H9 (cell line): ENCODE data around the gene CCL21. TPM values are rescaled to one million over a fixed set of nuclear protein-coding genes. Genes with fewer than 3 reads are reported as not detected.

Experiments
- DNase-seq: peaks from one replicate; pipeline ENCODE4 v3.0.0-alpha.2; 2017
- H2AFZ ChIP-seq: one replicate; pipeline ENCODE4 v1.6.1; 2013; ENCODE audit warnings: mild to moderate bottlenecking, low read length, control low read depth, moderate library complexity
- H2AK5ac ChIP-seq: 2 replicates; pipeline ENCODE4 v1.6.1; 2013; ENCODE audit warnings: low read length, control low read depth, mixed read lengths; ENCODE audit not compliant: insufficient read length
- H2BK120ac ChIP-seq: one replicate; pipeline ENCODE4 v1.6.1; 2013; ENCODE audit warnings: low read depth, mild to moderate bottlenecking, low read length, control low read depth, inconsistent platforms; ENCODE audit not compliant: poor library complexity, severe bottlenecking
- H2BK12ac ChIP-seq: 2 replicates; pipeline ENCODE4 v1.6.1; 2013; ENCODE audit warnings: low read length, control low read depth, mixed read lengths, low read depth; ENCODE audit not compliant: insufficient read length
- H2BK15ac ChIP-seq: 2 replicates; pipeline ENCODE4 v1.6.1; 2013; ENCODE audit warnings: low read depth, low read length, control low read depth
- H2BK20ac ChIP-seq: one replicate; pipeline ENCODE4 v1.6.1; 2013; ENCODE audit warnings: low read depth, mild to moderate bottlenecking, low read length, control low read depth, inconsistent platforms; ENCODE audit not compliant: poor library complexity, severe bottlenecking
- H2BK5ac ChIP-seq: 2 replicates; pipeline ENCODE4 v1.6.1; 2013; ENCODE audit warnings: low read length, control low read depth, mixed read lengths; ENCODE audit not compliant: insufficient read length
- H3K14ac ChIP-seq: 2 replicates; pipeline ENCODE4 v1.6.1; 2013; ENCODE audit warnings: low read length, control low read depth; ENCODE audit not compliant: insufficient read depth
- H3K18ac ChIP-seq: 2 replicates; pipeline ENCODE4 v1.6.1; 2013; ENCODE audit warnings: low read depth, mild to moderate bottlenecking, mixed read lengths, low read length, control low read depth; ENCODE audit not compliant: insufficient read length
- H3K23ac ChIP-seq: 2 replicates; pipeline ENCODE4 v1.6.1; 2013; ENCODE audit warnings: low read length, control low read depth, mixed read lengths, low read depth; ENCODE audit not compliant: insufficient read length
- H3K23me2 ChIP-seq: 2 replicates; pipeline ENCODE4 v1.6.1; 2013; ENCODE audit warnings: low read depth, mild to moderate bottlenecking, mixed read lengths, low read length, control low read depth; ENCODE audit not compliant: insufficient read length, poor library complexity, severe bottlenecking
- H3K27ac ChIP-seq: 2 replicates; pipeline ENCODE4 v1.5.1; 2013; ENCODE audit warnings: low read length, control low read depth, mixed read lengths, low read depth; ENCODE audit not compliant: insufficient read length
- H3K27me3 ChIP-seq: 2 replicates; pipeline ENCODE4 v1.6.1; 2013; ENCODE audit warnings: low read length, control low read depth, inconsistent platforms; ENCODE audit not compliant: insufficient read depth
- H3K4ac ChIP-seq: 2 replicates; pipeline ENCODE4 v1.6.1; 2013; ENCODE audit warnings: low read depth, mild to moderate bottlenecking, control low read depth, inconsistent platforms, low read length, moderate library complexity
- H3K4me1 ChIP-seq: 2 replicates; pipeline ENCODE4 v1.6.1; 2013; ENCODE audit warnings: low read length, control low read depth, inconsistent platforms; ENCODE audit not compliant: insufficient read depth
- H3K4me2 ChIP-seq: 2 replicates; pipeline ENCODE4 v1.6.1; 2013; ENCODE audit warnings: low read length, control low read depth, mixed read lengths; ENCODE audit not compliant: insufficient read length, insufficient read depth
- H3K56ac ChIP-seq: 2 replicates; pipeline ENCODE4 v1.6.1; 2013; ENCODE audit warnings: low read depth, mild to moderate bottlenecking, mixed read lengths, low read length, control low read depth; ENCODE audit not compliant: insufficient read length
- H3K79me1 ChIP-seq: 2 replicates; pipeline ENCODE4 v1.6.1; 2013; ENCODE audit warnings: low read depth, mild to moderate bottlenecking, moderate library complexity, low read length, control low read depth, inconsistent platforms; ENCODE audit not compliant: insufficient read depth, poor library complexity, severe bottlenecking
- H3K79me2 ChIP-seq: 2 replicates; pipeline ENCODE4 v1.6.1; 2013; ENCODE audit warnings: low read length, control low read depth, inconsistent platforms; ENCODE audit not compliant: insufficient read depth
- H3K9ac ChIP-seq: 2 replicates; pipeline ENCODE4 v1.6.1; 2013; ENCODE audit warnings: low read length, control low read depth, mixed read lengths; ENCODE audit not compliant: insufficient read length; ENCODE audit errors: extremely low read depth
- H3K9me3 ChIP-seq: one replicate; pipeline ENCODE4 v1.6.1; 2013; ENCODE audit warnings: low read depth, low read length, inconsistent platforms; ENCODE audit not compliant: control insufficient read depth
- H3T11ph ChIP-seq: one replicate; pipeline ENCODE4 v1.6.1; 2013; ENCODE audit warnings: mild to moderate bottlenecking, low read length, control low read depth, inconsistent platforms
- H4K20me1 ChIP-seq: one replicate; pipeline ENCODE4 v1.6.1; 2013; ENCODE audit not compliant: control insufficient read depth, insufficient read length, insufficient read depth
- H4K5ac ChIP-seq: 2 replicates; pipeline ENCODE4 v1.6.1; 2013; ENCODE audit warnings: low read depth, mild to moderate bottlenecking, mixed read lengths, low read length, control low read depth; ENCODE audit not compliant: insufficient read length
- H4K8ac ChIP-seq: replicated peaks from 2 replicates; pipeline ENCODE4 v1.6.1; 2013; ENCODE audit warnings: low read length, control low read depth, mixed read lengths, low read depth; ENCODE audit not compliant: insufficient read length
- H4K91ac ChIP-seq: 2 replicates; pipeline ENCODE4 v1.6.1; 2013; ENCODE audit warnings: low read depth, mild to moderate bottlenecking, moderate library complexity, mixed read lengths, low read length, control low read depth; ENCODE audit not compliant: insufficient read length
- H3K27ac Mint-ChIP-seq, 3 experiments: 2 replicates in 2 of 3; 3 replicates in 1 of 3; pipeline ENCODE4 v1.8.0; 2020 to 2021; ENCODE audit warnings: mixed read lengths in 3 of 3, mild to moderate bottlenecking in 1 of 3, moderate library complexity in 1 of 3
- H3K27me3 Mint-ChIP-seq: 2 replicates; pipeline ENCODE4 v1.8.0; 2021; ENCODE audit warnings: low read depth, mild to moderate bottlenecking, moderate library complexity, mixed read lengths
- H3K36me3 Mint-ChIP-seq, 3 experiments: 2 replicates in 2 of 3; 3 replicates in 1 of 3; pipeline ENCODE4 v1.8.0; 2020 to 2021; ENCODE audit warnings: low read depth in 3 of 3, mixed read lengths in 3 of 3; ENCODE audit not compliant: insufficient read depth in 1 of 3
- H3K4me1 Mint-ChIP-seq, 2 experiments: 2 replicates each; pipeline ENCODE4 v1.8.0; 2020; ENCODE audit warnings: mixed read lengths in 2 of 2
- H3K4me3 Mint-ChIP-seq, 2 experiments: 2 replicates in 1 of 2; 3 replicates in 1 of 2; pipeline ENCODE4 v1.8.0; 2020 to 2021; ENCODE audit warnings: mild to moderate bottlenecking in 2 of 2, mixed read lengths in 2 of 2, moderate library complexity in 1 of 2
- H3K9me3 Mint-ChIP-seq, 2 experiments: 2 replicates in 1 of 2; 3 replicates in 1 of 2; pipeline ENCODE4 v1.8.0; 2020; ENCODE audit warnings: mild to moderate bottlenecking in 2 of 2, mixed read lengths in 2 of 2, moderate library complexity in 1 of 2
- total RNA-seq: library from RNA; stranded (reverse); gene quantifications from 2 replicates; pipeline ENCODE4 v1.2.1, GENCODE V29; 2021
- TF ChIP-seq, protein P1 (sequence below): fragments of 200-600 bp; sonication (generic); conservative IDR thresholded peaks from 3 replicates; pipeline ENCODE4 v1.8.0; 2021; ENCODE audit warnings: antibody characterized with exemption, mild to moderate bottlenecking

Gene CCL21
- total RNA-seq, 1 experiment from 2014 or later = not detected

DNA sequence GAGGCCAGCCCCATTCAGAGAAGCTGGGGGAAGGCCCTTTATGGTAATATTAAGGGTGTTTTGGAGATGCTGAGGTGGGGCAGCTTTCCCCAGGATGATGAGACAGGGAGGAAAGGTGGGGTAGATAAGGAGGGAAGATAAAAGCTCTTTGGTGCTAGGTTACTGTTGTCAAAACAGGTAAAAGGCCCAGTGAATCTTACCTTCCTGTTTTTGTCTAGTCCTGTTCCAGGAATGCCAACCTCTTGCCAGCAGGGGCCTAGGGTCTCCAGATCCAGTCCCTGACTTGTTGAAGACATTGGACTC, 46.7 kb downstream of the CCL21 start:
- no peak for DNase-seq
- Histone ChIP-seq H3K9me3 (no peaks in the 10 kb centered on the region), H3K56ac (no peak overlapping the region), H3T11ph (no peak overlapping the region), H4K8ac (no peak overlapping the region), H3K23me2 (peaks cover 13% of the 10 kb centered on the region), H3K27me3 (no peaks in the 10 kb centered on the region), H3K79me1 (no peaks in the 10 kb centered on the region), H3K4ac (no peak overlapping the region), H3K4me1 (no peaks in the 10 kb centered on the region), H3K18ac (no peak overlapping the region), H4K91ac (no peak overlapping the region), H3K14ac (no peak overlapping the region), H3K27ac (no peak overlapping the region), H3K4me2 (no peak overlapping the region), H3K9ac (no peak overlapping the region), H2BK120ac (no peak overlapping the region), H2BK5ac (no peak overlapping the region), H4K20me1 (no peaks in the 10 kb centered on the region), H2AFZ (no peak overlapping the region), H2AK5ac (no peak overlapping the region), H3K23ac (no peak overlapping the region), H4K5ac (no peak overlapping the region), H2BK20ac (no peak overlapping the region), H3K79me2 (no peaks in the 10 kb centered on the region), H2BK12ac (no peak overlapping the region), H2BK15ac (no peak overlapping the region)
- H3K27ac Mint-ChIP-seq = no peak overlapping the region; a peak in 2 of 7 replicates
- H3K36me3 Mint-ChIP-seq = peaks cover 6 to 9% (median 8%) of the 10 kb centered on the region in 3 experiments; a peak in 6 of 7 replicates
- no peak overlapping the region for H3K4me3 Mint-ChIP-seq
- H3K27me3 Mint-ChIP-seq = peaks cover 1% of the 10 kb centered on the region; the same call in 1 of the 2 replicates
- TF ChIP-seq, protein P1, sequence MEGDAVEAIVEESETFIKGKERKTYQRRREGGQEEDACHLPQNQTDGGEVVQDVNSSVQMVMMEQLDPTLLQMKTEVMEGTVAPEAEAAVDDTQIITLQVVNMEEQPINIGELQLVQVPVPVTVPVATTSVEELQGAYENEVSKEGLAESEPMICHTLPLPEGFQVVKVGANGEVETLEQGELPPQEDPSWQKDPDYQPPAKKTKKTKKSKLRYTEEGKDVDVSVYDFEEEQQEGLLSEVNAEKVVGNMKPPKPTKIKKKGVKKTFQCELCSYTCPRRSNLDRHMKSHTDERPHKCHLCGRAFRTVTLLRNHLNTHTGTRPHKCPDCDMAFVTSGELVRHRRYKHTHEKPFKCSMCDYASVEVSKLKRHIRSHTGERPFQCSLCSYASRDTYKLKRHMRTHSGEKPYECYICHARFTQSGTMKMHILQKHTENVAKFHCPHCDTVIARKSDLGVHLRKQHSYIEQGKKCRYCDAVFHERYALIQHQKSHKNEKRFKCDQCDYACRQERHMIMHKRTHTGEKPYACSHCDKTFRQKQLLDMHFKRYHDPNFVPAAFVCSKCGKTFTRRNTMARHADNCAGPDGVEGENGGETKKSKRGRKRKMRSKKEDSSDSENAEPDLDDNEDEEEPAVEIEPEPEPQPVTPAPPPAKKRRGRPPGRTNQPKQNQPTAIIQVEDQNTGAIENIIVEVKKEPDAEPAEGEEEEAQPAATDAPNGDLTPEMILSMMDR = no peak
- H3K9me3 Mint-ChIP-seq = no peaks in the 10 kb centered on the region
- H3K4me1 Mint-ChIP-seq = peaks cover 7 to 8% of the 10 kb centered on the region in 2 experiments
